Measurements from ENCODE around the gene CCDC157.

CCDC157 gene

DNA sequence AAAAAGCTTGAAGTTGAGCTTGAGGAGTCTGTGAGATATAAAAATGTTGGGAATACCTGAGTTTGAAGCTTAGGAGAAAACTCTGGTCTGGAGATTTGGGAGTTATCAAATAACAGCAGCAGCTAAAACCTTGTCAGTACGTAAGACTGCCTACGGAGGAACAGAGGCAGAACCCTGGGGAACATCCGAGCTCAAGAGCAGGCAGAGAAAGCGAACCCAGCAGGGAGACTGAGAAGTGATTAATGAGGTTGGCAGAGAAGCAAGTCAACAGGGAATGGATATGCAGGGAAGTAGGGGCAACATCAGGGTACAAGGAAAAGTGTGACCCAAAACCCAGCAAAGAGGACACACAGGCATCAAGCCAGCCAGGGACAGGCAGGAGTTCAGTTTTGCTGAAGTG lies 56.2 kb downstream of the CCDC157 start:
- DNase-seq (ENCODE audit: low read depth), result no peak
- TF ChIP-seq, protein P1, sequence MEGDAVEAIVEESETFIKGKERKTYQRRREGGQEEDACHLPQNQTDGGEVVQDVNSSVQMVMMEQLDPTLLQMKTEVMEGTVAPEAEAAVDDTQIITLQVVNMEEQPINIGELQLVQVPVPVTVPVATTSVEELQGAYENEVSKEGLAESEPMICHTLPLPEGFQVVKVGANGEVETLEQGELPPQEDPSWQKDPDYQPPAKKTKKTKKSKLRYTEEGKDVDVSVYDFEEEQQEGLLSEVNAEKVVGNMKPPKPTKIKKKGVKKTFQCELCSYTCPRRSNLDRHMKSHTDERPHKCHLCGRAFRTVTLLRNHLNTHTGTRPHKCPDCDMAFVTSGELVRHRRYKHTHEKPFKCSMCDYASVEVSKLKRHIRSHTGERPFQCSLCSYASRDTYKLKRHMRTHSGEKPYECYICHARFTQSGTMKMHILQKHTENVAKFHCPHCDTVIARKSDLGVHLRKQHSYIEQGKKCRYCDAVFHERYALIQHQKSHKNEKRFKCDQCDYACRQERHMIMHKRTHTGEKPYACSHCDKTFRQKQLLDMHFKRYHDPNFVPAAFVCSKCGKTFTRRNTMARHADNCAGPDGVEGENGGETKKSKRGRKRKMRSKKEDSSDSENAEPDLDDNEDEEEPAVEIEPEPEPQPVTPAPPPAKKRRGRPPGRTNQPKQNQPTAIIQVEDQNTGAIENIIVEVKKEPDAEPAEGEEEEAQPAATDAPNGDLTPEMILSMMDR (IDR thresholded peaks at IDR 0.05; ENCODE audit: insufficient read depth, low read depth, low read length, missing control alignments), result no peak
- no peak overlapping the region for H3K4me3 ChIP-seq (ENCODE audit: low read length)

DNA sequence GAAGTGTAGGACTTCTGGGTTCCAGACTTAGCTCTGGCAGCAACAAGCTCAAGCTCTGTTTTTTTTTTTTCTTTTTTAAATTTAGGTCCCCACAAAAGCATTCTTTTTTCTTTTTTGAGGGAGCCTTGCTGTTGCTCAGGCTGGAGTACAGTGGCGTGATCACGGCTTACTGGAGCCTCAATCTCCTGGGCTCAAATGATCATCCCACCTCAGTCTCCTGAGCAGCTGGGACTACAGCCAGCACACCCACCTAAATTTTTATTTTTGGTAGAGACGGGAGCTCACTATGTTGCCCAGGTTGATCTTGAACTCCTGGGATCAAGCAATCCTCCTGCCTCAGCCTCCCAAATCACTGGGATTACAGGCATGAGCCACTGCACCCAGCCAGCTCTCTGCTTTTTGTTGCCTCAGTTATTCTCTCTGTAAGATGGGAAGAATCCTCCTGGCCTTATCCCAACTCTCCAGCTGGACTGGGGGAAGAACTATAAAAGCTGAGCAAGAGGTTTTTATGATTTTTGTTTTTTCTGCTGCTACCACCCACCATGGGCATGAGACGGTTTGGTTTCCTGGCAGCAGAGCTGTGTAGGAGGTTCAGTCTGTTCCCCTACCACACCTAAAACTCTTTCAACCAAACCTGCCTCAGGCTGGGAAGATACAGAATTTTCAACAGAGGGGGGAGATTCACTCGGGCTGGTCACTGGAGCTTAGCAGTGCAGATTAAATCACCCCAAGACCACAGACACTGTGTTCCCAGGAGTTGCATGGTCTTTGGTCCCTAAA lies 57.1 kb downstream of the CCDC157 start:
- H3K4me3 ChIP-seq (ENCODE audit: low read length), result no peak overlapping the region
- no peak for DNase-seq (ENCODE audit: low read depth)
- TF ChIP-seq, protein P1 (IDR thresholded peaks at IDR 0.05; ENCODE audit: insufficient read depth, low read depth, low read length, missing control alignments), result no peak

GRCh38 chr22:30414525-30415047 lies 57.8 kb downstream of the CCDC157 start:
- DNase-seq (ENCODE audit: low read depth), result no peak
- TF ChIP-seq, protein P1 (IDR thresholded peaks at IDR 0.05; ENCODE audit: insufficient read depth, low read depth, low read length, missing control alignments), result no peak
- H3K4me3 ChIP-seq (ENCODE audit: low read length), result no peak overlapping the region

GRCh38 chr22:30416403-30416802 lies 59.6 kb downstream of the CCDC157 start:
- TF ChIP-seq, protein P1 (IDR thresholded peaks at IDR 0.05; ENCODE audit: insufficient read depth, low read depth, low read length, missing control alignments), result no peak
- DNase-seq (ENCODE audit: low read depth), result peak; percentile 77
- H3K4me3 ChIP-seq (ENCODE audit: low read length), result no peak overlapping the region

DNA sequence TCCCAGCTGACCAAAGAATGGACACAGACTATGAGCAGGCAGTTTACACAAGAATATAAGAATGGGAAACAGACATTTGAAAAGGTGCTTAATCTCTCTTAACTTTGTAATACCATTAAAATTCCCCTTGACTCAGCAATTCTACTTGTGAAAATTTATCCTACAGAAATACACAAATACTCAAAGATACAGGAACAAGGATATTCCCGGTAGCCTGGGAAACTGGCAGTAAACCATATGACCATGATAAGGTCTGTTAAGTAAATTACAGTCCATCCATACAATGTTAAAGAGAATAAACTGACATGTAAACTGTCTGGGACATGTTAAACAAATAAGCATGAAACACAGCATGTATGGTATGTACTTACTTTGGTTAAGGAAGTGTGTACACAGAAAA lies 60.0 kb downstream of the CCDC157 start:
- DNase-seq (ENCODE audit: low read depth), result no peak
- TF ChIP-seq, protein P1 (IDR thresholded peaks at IDR 0.05; ENCODE audit: insufficient read depth, low read depth, low read length, missing control alignments), result no peak
- H3K4me3 ChIP-seq (ENCODE audit: low read length), result no peak overlapping the region

DNA sequence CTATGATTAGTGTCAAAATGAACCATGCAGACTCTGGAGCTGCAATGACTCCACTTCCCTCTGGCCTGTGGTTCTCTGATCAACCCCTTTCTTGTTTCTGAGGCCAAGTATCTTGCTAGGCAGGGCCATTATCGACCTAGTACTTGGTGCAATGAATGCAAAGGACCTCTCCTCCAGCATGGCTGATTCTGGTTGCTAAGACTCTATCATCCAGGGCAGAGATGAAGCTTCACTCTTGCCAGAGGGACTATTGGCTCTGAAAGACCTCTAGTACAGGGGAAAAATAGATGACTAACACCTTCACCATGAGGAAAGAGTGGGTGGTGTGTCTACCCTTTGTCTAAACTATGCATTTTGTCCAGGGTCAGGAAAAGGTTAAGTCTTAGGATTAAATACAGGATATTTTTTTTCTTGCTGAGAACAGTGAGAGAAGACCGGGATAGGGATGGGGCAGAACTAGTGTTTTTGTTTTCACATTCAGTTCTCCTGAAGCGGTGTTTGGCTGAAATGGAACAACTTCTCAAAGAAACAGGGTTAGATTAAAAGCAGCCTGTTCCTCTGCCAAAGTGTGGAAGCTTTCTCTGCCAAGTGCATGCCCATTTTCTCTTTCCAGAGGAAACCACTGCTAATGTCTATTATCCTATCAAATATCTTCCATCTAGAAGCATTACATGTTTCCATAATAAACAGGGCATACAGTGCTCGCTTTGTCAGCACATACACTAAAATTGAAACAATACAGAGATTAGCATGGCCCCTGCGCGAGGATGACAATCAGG lies 63.7 kb downstream of the CCDC157 start:
- peak; percentile 79 for DNase-seq (ENCODE audit: low read depth)
- TF ChIP-seq, protein P1 (IDR thresholded peaks at IDR 0.05; ENCODE audit: insufficient read depth, low read depth, low read length, missing control alignments), result no peak
- no peak overlapping the region for H3K4me3 ChIP-seq (ENCODE audit: low read length)
